Measurements from ENCODE around the gene CCNQ. TPM values are rescaled to one million over a fixed set of nuclear protein-coding genes. Genes with fewer than 3 reads are reported as not detected.

The CCNQ gene
- total and polyA plus RNA-seq, 2 donors (not counting 1 experiment from before 2014, with no cell fraction given) = 31.8 to 66.0 TPM

DNA sequence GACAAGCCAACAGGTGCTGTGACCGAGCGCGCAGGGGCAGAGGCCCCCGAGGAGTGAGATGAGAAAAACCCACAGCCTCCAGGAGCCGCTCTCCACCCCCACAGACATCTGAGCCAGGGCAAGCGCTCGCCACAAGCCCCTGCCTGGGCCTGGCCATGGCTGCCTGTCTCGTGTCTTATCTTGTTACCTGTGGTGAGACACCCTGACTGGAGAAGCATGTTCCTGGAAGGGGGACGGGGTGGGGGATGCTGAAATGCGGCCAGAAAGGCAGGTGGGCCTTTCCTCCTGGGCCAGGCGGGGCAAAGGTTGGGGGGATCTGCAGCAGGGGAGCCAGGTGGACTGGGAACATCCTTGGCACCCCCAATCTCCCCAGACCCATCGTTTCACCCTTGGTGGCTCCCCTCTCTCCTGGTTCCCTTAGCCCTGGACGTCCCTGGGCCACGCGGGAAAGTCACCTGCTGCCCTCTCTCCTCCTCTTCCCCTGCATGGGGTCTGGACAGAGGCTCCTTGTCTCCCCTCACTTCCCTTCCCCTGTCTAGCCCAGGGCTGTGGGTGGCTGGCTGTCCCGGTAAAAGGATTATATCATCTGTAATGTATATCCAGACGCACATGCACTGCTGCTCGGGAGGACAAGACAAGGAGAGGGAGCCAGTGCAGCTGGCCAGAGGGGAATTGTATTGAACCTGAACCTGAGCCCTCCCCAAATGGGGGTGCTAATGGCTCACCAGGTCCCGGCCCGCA lies 39.7 kb upstream of the CCNQ start:
- Histone ChIP-seq H3K4me1 (ENCODE audit: control insufficient read depth in 2 of 2, insufficient read depth in 2 of 2, low read length in 2 of 2) (peaks cover 14 to 17% of the 10 kb centered on the region in 2 donors), H3K27me3 (replicated peaks in 1 of 4; ENCODE audit: control extremely low read depth in 1 of 4, control insufficient read depth in 3 of 4, insufficient read depth in 4 of 4, low read length in 3 of 4) (peaks cover 0 to 38% (median 6%) of the 10 kb centered on the region in 4 experiments), H3K9ac (ENCODE audit: low read length) (no peak overlapping the region), H4K20me1 (ENCODE audit: control insufficient read depth, insufficient read depth, low read length, poor library complexity, severe bottlenecking) (no peaks in the 10 kb centered on the region), H2AFZ (ENCODE audit: insufficient read depth, low read depth, low read length, poor library complexity, severe bottlenecking) (no peak overlapping the region), H3K4me3 (ENCODE audit: control extremely low read depth in 1 of 5, extremely low read depth in 1 of 5, insufficient read depth in 1 of 5, low read depth in 2 of 5, low read length in 4 of 5) (no peak overlapping the region), H3K79me2 (ENCODE audit: control insufficient read depth, insufficient read depth, low read length) (no peaks in the 10 kb centered on the region), H3K27ac (ENCODE audit: low read length in 2 of 2) (no peak overlapping the region), H3K9me3 (ENCODE audit: control extremely low read depth in 1 of 3, control insufficient read depth in 2 of 3, insufficient read depth in 1 of 3, low read length in 2 of 3) (no peaks in the 10 kb centered on the region), H3K36me3 (replicated peaks in 1 of 2; ENCODE audit: control extremely low read depth in 1 of 2, control insufficient read depth in 1 of 2, extremely low read depth in 1 of 2, insufficient read depth in 2 of 2, low read length in 1 of 2) (no peaks in the 10 kb centered on the region), H3K4me2 (replicated peaks; ENCODE audit: low read depth, low read length, poor library complexity, severe bottlenecking) (no peak overlapping the region)
- Mint-ChIP-seq H3K9me3 (ENCODE audit: insufficient read depth) (no peaks in the 10 kb centered on the region), H3K27me3 (peaks cover 13% of the 10 kb centered on the region), H3K27ac (no peak overlapping the region), H3K4me1 (peaks cover 15% of the 10 kb centered on the region), H3K4me3 (no peak overlapping the region)
- TF ChIP-seq, protein P1, sequence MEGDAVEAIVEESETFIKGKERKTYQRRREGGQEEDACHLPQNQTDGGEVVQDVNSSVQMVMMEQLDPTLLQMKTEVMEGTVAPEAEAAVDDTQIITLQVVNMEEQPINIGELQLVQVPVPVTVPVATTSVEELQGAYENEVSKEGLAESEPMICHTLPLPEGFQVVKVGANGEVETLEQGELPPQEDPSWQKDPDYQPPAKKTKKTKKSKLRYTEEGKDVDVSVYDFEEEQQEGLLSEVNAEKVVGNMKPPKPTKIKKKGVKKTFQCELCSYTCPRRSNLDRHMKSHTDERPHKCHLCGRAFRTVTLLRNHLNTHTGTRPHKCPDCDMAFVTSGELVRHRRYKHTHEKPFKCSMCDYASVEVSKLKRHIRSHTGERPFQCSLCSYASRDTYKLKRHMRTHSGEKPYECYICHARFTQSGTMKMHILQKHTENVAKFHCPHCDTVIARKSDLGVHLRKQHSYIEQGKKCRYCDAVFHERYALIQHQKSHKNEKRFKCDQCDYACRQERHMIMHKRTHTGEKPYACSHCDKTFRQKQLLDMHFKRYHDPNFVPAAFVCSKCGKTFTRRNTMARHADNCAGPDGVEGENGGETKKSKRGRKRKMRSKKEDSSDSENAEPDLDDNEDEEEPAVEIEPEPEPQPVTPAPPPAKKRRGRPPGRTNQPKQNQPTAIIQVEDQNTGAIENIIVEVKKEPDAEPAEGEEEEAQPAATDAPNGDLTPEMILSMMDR (IDR thresholded peaks at IDR 0.05) = no peak
- no peak for TF ChIP-seq EZH2 (IDR thresholded peaks at IDR 0.05; ENCODE audit: borderline replicate concordance, insufficient read depth, low read depth, low read length, poor library complexity, severe bottlenecking)
- CTCF ChIA-PET = no interaction called here
- WGBS (ENCODE audit: insufficient coverage) = no CpG with 5 or more reads among the region's 20 CpGs
- POLR2A ChIA-PET = interaction anchor here (0.5 kb wide), 1 partner anchor 27 kb away, joined by 6 read pairs; no protein-coding TSS in a partner anchor
- ATAC-seq (ENCODE audit: low read depth) = no peak
- intact Hi-C loops (cut with micrococcal nuclease) = no loop called here
- DNase-seq = no peak

DNA sequence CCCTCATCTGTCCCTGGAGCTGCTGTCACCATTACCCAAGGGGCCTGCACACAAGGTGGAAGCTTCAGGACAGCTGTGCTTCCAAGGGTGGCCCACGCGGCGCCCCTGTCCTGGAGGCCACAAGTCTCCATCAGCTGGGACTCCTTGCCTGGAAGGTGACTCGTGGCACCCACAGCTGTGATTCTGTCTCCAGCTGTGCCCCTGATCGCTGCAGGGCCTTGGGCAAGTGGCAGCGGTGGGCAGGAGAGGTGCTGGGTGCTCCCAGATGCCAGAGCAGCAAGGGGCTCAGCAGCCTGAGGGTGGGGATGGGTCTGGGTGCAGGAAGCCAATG lies 39.1 kb upstream of the CCNQ start:
- CTCF ChIA-PET = no interaction called here
- peaks cover 11% of the 10 kb centered on the region for H3K27me3 Mint-ChIP-seq
- Histone ChIP-seq H4K20me1 (ENCODE audit: control insufficient read depth, insufficient read depth, low read length, poor library complexity, severe bottlenecking) (no peaks in the 10 kb centered on the region), H3K4me3 (ENCODE audit: control extremely low read depth in 1 of 5, extremely low read depth in 1 of 5, insufficient read depth in 1 of 5, low read depth in 2 of 5, low read length in 4 of 5) (no peak overlapping the region), H2AFZ (ENCODE audit: insufficient read depth, low read depth, low read length, poor library complexity, severe bottlenecking) (no peak overlapping the region), H3K27me3 (replicated peaks in 1 of 4; ENCODE audit: control extremely low read depth in 1 of 4, control insufficient read depth in 3 of 4, insufficient read depth in 4 of 4, low read length in 3 of 4) (peaks cover 0 to 33% (median 3%) of the 10 kb centered on the region in 4 experiments), H3K4me1 (ENCODE audit: control insufficient read depth in 2 of 2, insufficient read depth in 2 of 2, low read length in 2 of 2) (peaks cover 11 to 12% of the 10 kb centered on the region in 2 donors), H3K9ac (ENCODE audit: low read length) (no peak overlapping the region), H3K4me2 (replicated peaks; ENCODE audit: low read depth, low read length, poor library complexity, severe bottlenecking) (no peak overlapping the region), H3K79me2 (ENCODE audit: control insufficient read depth, insufficient read depth, low read length) (no peaks in the 10 kb centered on the region), H3K27ac (ENCODE audit: low read length in 2 of 2) (no peak overlapping the region), H3K36me3 (replicated peaks in 1 of 2; ENCODE audit: control extremely low read depth in 1 of 2, control insufficient read depth in 1 of 2, extremely low read depth in 1 of 2, insufficient read depth in 2 of 2, low read length in 1 of 2) (no peaks in the 10 kb centered on the region), H3K9me3 (ENCODE audit: control extremely low read depth in 1 of 3, control insufficient read depth in 2 of 3, insufficient read depth in 1 of 3, low read length in 2 of 3) (no peaks in the 10 kb centered on the region)
- no peak overlapping the region for H3K4me3 Mint-ChIP-seq
- POLR2A ChIA-PET = interaction anchor here (0.5 kb wide), 1 partner anchor 26 kb away, joined by 6 read pairs; no protein-coding TSS in a partner anchor
- H3K4me1 Mint-ChIP-seq = peaks cover 12% of the 10 kb centered on the region
- 89% methylated on average over 6 of the region's 6 CpGs for WGBS (ENCODE audit: insufficient coverage)
- no peaks in the 10 kb centered on the region for H3K9me3 Mint-ChIP-seq (ENCODE audit: insufficient read depth)
- no peak overlapping the region for H3K27ac Mint-ChIP-seq
- intact Hi-C loops (cut with micrococcal nuclease) = no loop called here
- ATAC-seq (ENCODE audit: low read depth) (no peak), DNase-seq (no peak)
- TF ChIP-seq, protein P1 (IDR thresholded peaks at IDR 0.05) = no peak
- TF ChIP-seq EZH2 (IDR thresholded peaks at IDR 0.05; ENCODE audit: borderline replicate concordance, insufficient read depth, low read depth, low read length, poor library complexity, severe bottlenecking) = no peak
